ENCODE data around the gene ARHGAP10.

Gene ARHGAP10

DNA sequence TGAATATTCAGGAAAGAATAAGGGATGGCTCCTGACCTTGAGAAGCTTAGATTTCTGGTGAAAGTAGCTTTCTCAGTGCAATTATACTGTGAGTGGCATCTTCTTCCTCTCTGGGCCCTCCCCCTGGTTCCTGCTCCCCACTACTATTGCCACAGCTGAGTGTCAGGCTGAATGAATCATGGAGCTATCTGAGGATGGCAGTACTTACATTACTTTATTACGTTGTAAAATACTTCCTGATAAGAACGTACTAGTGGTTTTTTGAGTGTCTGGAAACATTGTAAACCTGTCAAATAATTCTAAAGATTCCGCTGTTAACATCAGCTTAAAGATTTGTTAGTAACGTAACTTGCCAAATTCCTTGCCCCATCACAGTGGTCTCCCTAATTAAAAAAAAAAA lies 36.2 kb downstream of the ARHGAP10 start:
- no peak for DNase-seq (ENCODE audit: low read depth)

- DNase-seq (ENCODE audit: low read depth): no peak
These were observed 37.5 kb downstream of the ARHGAP10 start for GRCh38 chr4:147769386-147769785.

GRCh38 chr4:147770831-147771230 lies 38.9 kb downstream of the ARHGAP10 start:
- no peak for DNase-seq (ENCODE audit: low read depth)

GRCh38 chr4:147772056-147772455 lies 40.2 kb downstream of the ARHGAP10 start:
- DNase-seq (ENCODE audit: low read depth): no peak

DNA sequence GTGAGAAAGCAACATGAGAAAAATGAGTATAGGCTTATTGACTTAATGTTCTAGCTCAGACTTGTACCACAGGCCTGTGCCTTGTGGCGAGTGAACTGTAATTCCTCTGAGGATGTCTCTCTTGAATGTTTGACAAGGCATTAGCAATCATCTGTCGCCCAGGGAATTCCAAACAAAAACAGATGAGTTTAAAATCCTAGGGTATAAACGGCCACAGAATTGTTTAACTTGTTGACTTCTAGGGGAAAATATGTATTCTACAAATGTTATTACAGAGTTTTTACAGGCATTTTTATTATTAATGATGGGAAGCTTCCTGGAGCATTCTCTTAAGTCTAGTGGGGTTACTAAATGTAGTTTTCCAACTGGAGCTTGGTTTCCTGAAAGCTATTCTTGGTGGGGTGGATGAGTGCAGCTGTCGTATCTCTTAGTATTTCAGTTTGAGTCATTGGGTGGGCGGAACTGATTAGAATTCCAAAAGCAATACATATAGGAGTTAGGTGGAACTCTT lies 40.6 kb downstream of the ARHGAP10 start:
- no peak for DNase-seq (ENCODE audit: low read depth)

DNA sequence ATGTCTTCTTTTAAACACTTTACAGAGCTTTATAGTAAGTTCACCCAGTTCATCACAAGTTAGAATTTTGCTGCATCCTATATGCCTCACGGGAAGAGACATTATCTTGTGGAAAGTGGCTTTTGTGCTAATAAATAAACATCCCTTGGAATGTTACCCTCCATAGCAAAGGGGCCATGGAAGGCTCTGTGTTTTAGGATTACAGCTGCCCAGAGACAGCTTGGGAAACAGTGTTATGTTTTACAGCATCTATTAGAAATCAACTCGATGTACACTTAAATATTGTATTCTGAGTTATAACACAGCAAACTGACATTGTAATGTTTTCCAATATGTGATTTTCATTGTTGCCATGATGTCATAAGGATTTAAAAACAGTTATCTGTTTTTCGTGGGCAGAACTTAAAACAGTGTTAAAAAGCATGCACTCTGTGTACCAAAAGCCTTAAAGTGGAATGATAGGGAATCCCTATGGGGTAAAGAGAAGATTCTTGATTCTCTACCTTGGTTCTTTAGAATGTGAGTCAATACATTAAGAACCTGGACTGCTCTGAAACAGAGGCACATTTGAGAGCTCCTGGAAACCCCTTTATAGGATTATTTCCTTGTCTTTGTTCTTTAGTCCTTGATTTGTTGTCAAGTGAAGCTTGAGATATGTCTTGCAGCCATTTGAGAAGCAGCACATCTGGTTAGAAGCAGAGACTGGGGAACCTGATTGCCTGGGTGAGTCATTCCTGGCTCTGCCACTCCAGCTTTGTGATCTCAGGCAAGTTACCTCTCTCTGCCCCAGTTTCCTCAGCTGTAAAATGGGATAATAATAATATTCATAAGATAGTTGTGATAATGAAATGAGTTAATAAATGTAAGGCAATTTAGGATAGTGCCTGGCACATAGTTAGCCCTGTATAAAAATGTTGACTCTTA lies 41.6 kb downstream of the ARHGAP10 start:
- DNase-seq (ENCODE audit: low read depth): no peak

GRCh38 chr4:147776716-147777115 lies 44.8 kb downstream of the ARHGAP10 start:
- DNase-seq (ENCODE audit: low read depth): no peak

DNA sequence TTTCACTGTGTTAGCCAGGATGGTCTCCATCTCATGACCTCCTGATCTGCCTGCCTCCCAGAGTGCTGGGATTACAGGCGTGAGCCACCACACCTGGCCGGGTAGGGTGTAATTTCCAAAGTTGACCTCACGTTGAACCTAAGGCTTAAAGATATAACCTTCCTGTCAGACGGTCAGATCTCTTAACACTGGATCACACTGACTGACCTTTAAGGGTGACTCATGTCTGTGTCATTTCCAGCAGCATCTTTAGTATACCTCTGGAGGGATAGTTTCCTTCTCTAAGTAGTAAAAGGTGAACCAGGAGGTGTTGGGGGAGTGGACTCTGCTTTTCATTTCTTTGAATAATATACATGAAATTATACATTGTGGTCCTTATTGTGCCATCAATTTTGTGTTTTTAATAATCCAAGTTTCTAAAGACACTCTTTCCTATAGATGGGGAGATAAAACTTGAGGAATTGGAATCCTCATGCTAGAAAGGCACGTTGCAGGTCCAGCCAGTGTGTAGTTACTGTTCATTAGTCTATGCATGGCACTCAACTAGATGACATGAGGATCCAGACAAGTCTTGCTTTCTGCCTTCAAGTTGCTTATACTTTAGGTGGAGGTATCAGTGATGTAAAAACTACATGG lies 45.7 kb downstream of the ARHGAP10 start:
- no peak for DNase-seq (ENCODE audit: low read depth)

- no peak for DNase-seq (ENCODE audit: low read depth)
These were observed 47.1 kb downstream of the ARHGAP10 start for GRCh38 chr4:147778942-147779341.

GRCh38 chr4:147779451-147779850 lies 47.6 kb downstream of the ARHGAP10 start:
- DNase-seq (ENCODE audit: low read depth): no peak

- no peak for DNase-seq (ENCODE audit: low read depth)
These were observed 48.4 kb downstream of the ARHGAP10 start for GRCh38 chr4:147780137-147780777.

GRCh38 chr4:147782087-147782781 lies 50.3 kb downstream of the ARHGAP10 start:
- no peak for DNase-seq (ENCODE audit: low read depth)

DNA sequence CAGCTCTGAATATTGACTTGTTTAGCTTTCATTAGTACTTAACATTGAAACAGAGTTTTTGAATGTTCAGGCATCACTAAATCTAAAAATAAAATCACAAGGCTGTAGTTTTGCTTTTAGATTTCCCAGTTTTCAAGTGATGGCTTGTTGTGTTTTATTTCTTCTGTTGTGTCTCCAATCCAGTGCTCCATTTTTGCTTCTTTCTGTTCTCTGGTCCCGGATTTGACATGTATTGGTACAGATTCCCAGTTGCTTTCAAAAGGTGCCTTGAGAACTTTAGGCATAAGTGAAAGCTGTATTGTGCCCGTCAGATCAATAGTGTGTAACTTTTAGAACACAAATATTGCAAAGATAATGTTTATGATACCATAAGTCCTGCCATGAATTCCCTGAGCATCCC lies 53.2 kb downstream of the ARHGAP10 start:
- no peak for DNase-seq (ENCODE audit: low read depth)

- DNase-seq (ENCODE audit: low read depth): no peak
These were observed 54.1 kb downstream of the ARHGAP10 start for GRCh38 chr4:147786031-147786430.

- no peak for DNase-seq (ENCODE audit: low read depth)
These were observed 54.6 kb downstream of the ARHGAP10 start for GRCh38 chr4:147786531-147786930.

- DNase-seq (ENCODE audit: low read depth): no peak
These were observed 55.3 kb downstream of the ARHGAP10 start for GRCh38 chr4:147787204-147787603.

GRCh38 chr4:147788791-147789190 lies 56.9 kb downstream of the ARHGAP10 start:
- DNase-seq (ENCODE audit: low read depth): no peak

GRCh38 chr4:147789596-147789995 lies 57.7 kb downstream of the ARHGAP10 start:
- DNase-seq (ENCODE audit: low read depth): no peak

- DNase-seq (ENCODE audit: low read depth): no peak
These were observed 58.5 kb downstream of the ARHGAP10 start for GRCh38 chr4:147790412-147790811.

DNA sequence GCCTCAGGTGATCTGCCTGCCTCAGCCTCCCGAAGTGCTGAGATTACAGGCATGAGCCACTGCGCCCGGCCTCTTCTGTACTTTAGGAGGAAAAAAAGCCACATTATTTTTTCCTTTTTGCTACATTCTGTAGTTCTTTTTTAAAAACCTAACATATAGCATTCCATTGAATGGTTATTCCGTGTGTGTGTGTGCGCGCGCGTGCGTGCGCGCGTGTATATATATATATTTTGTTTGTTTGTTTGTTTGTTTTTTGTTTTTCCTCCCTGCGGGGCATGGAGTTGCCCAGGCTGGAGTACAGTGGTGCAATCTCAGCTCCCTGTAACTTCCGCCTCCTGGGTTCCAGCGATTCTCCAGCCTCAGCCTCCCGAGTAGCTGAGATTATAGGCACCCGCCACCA lies 59.5 kb downstream of the ARHGAP10 start:
- no peak for DNase-seq (ENCODE audit: low read depth)

- DNase-seq (ENCODE audit: low read depth): no peak
These were observed 60.0 kb downstream of the ARHGAP10 start for GRCh38 chr4:147791865-147792264.
